Fibroblast of skin of right biceps (primary cell): ENCODE data around the gene CDK5.
"Not testable (repeated sequence)": the region's sequence is repeated elsewhere in the genome, so short reads cannot be mapped to it uniquely, and the experiment has no call there.

Experiments
- DNase-seq: peaks from one replicate; pipeline ENCODE4 v3.0.0-alpha.2; 2013

The CDK5 gene

DNA sequence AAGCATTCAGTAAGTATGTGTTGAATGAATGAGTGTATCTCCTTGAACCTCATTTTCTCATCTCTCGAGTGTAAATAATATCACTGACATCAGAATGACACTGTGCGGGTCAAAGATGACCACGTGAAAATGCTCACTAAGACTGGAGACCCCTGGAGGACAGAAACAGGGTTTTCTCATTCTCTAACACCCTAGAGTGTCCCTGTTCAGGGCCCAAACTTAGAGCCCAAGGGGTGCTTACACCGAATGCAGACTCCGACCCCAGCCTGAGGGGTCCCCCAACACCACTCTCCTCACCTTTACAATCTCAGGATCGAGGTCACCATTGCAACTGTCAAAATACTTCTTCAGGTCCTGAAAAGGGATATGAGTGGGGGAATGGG, 1.4 kb downstream of the CDK5 start:
- DNase-seq: no peak

DNA sequence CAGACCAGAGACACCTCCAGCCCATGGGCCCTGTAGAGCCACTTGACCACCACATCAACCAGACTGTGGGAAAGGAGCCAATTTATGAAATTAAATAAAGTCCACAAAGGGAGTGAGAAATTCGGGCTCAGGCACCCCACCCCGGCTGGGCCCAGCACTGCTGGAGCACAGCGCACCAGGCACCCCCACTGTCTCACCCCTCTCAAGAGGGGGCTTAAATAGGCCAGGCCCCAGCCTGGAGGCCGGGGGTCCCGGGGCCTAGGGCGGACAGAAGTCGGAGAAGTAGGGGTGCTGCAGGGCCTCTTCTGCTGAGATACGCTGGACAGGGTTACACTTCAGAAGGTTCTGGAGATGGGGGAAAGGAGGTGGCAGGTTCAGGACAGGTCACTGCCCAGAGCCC, 3.9 kb downstream of the CDK5 start:
- DNase-seq: no peak

DNA sequence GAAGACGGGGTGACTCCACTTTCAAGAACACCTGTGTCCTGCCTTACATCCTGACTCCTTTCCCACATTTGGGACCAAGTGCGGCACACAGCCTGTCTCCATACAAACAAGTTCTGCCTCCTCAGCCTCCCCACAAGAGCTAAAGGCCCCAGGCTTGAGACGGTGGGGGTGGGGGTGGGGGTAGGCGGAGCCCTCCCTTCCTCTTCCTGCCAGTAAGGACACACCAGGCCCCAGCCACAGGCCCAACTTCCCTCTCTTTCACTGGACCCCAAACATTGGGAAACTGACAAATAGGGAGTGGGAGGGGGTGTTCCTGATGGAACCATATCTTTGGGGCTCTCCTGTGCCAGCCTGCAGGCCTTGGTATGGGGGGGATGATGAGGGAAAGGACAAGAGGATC, 4.6 kb downstream of the CDK5 start:
- DNase-seq: no peak

DNA sequence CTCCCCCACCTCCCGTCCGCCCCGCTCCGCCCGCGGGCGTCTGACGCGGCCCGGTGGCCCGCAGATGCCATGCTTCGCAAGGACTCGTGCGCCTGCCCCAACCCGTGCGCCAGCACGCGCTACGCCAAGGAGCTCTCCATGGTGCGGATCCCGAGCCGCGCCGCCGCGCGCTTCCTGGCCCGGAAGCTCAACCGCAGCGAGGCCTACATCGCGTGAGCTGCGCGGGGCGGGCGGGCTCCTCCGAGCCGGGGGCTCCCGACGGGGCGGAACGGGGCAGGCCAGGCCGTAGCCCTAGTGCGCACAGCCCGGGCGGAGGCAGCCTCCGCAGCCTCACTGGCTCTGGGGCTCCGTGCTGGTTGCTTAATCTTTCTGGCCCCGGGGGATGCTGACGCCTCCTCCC, 6.6 kb downstream of the CDK5 start:
- peak; percentile 69 for DNase-seq

DNA sequence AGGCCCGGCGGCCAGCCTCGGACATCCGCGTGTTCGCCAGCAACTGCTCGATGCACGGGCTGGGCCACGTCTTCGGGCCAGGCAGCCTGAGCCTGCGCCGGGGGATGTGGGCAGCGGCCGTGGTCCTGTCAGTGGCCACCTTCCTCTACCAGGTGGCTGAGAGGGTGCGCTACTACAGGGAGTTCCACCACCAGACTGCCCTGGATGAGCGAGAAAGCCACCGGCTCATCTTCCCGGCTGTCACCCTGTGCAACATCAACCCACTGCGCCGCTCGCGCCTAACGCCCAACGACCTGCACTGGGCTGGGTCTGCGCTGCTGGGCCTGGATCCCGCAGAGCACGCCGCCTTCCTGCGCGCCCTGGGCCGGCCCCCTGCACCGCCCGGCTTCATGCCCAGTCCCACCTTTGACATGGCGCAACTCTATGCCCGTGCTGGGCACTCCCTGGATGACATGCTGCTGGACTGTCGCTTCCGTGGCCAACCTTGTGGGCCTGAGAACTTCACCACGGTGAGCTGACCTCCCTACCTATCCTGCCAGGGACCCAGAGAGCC, 8.7 kb downstream of the CDK5 start:
- DNase-seq: no peak

DNA sequence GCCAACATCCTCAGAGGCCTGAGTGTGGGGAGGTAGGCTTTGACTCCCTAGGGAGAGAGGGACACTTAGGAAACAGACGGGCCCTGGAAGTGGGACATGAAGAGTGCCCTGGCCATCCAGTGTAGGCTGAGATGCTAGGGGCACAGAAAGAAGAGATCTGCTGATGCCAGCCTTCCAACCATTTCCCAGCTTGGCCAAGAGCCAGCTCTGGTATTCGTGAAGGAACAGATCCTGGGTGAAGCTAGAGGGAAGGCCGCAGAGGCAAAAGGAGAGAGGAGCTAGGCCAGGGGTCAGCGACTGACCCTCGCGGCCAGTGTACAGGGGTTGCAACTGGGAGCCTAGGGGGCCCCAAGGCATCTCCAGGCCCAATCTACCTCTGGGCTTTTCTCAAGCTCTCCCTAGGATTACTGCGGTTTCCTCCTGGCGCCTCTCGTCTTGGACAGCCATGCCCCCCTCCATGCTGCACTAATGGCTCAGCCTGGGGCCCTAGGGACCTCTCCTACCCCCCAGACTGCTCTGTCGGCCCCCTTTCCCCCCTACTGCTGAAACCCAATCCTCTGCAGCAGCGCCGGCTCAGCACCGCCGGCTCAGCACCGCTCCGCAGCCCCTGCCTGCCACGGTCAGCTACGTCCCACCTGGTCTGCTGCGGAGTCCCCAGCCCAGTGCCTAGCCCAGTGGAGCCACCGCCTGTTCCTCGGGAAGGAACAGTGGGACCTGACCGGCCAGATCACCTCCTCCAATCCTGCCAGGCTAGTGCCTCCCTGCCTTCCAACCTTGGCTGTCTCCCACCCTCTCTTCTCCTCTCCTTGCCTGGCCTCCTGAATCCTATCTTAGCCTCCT, 9.5 kb downstream of the CDK5 start, which contains the start of gene ASIC3:
ASIC3 (plus strand) TSS at position 556 of the 840 bp plus-strand sequence. CDS start 355 bp downstream, outside the sequence.
- no peak for DNase-seq

DNA sequence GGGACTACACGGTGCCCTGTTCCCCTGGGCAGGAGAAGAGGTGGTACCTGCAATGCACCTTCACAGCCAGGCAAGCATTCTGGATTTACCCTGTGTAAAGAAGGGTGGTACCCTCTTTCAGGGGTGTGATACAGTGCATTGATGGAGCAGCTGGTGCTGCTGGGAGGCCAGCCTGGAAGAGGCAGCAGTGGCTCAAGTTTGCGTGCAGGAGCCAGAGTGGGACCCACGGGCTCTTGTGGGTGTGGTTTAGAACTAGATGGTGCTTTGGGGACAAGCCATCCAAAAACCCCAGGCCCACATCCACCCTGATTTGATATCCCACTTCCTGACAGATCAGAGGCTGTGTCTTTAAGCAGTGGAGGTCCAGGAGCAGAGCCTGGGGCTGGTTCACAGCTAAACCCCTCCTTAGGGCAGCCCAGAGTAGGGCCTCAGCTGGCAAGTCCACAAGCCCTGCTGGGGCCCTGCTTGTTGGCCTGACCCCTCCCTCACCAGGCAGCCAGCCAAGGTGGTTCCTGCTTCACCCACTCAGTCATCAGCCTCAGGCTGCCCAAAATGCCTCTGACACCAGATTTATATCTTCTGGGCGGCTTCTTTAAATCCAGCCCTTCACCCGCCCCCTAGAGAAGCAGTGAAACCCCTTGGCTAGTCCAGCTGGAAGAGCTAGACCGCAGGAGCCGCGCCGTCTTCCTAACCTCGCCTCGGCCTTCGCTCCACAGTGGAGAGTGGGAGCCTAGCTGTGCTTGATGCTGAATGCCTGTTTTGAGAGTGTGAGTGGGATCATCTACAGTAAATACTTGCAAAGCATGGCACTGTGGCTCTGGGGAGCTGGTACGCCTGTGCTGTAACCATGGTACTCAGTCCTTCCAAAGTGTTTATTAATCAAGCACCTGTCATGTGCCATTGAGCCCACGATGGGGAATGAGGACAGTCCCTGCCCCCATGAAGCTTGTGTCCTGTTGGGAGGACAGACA, 10.8 kb downstream of the CDK5 start:
- peak; percentile 53 for DNase-seq

DNA sequence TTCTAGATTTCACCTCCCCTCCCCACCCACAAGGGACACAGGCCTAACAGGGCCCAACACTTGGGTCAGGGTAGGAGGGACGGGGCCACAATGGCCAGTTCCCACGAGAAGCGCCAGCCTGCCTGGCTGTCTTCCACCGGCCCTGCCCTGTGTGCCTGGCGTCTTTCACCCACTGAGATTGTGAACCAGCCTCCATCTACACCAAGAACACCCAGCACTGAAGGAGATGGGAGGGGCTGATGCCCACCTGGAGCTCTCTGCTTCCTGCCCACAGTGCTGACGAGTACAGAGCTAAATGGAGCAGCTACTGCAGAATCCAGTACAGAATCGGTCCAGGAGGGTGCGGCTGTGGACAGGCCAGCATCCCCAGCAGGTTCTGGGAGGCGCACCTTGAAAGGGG, 11.7 kb downstream of the CDK5 start:
- no peak for DNase-seq

DNA sequence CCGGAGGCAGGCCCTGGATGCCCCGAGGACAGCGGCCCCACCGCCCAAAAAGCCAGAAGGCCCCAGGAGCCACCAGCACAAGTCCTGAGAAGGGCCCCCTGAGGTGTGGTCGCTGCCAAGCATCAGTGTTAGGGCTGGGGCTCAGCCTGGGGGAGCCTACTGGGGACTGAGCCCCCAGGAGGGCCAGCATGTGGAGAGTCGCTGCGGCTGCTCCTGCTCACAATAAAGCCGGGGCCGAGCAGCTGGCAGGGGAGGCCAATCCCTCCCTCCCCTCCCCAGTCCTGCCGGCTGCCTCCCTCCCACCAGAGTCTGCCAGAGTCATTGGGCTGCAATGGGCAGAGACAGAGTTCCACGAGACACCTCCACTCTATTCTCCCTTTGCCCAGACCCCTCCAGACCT, 12.4 kb downstream of the CDK5 start:
- DNase-seq: no peak

DNA sequence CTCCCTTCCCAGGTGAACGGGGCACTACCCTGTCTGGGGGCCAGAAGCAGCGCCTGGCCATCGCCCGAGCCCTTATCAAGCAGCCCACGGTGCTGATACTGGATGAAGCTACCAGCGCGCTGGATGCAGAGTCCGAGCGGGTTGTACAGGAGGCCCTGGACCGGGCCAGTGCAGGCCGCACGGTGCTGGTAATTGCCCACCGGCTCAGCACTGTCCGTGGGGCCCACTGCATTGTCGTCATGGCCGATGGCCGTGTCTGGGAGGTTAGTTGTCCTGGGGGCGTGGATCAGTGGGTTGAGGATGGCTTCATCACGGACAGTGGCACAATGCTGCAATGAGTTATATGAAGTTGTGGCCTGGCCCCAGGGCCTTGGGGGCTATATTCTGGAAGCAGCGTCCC, 13.7 kb downstream of the CDK5 start:
- no peak for DNase-seq

DNA sequence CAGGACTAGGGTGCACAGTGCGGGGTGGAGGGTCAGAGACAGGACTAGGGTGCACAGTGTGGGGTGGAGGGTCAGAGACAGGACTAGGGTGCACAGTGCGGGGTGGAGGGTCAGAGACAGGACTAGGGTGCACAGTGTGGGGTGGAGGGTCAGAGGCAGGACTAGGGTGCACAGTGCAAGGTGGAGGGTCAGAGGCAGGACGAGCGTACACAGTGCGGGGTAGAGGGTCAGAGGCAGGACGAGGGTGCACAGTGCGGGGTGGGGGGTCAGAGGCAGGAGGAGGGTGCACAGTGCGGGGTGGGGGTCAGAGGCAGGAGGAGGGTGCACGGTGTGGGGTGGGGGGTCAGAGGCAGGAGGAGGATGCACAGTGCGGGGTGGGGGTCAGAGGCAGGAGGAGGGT, 14.2 kb downstream of the CDK5 start:
- DNase-seq: not testable (repeated sequence)

DNA sequence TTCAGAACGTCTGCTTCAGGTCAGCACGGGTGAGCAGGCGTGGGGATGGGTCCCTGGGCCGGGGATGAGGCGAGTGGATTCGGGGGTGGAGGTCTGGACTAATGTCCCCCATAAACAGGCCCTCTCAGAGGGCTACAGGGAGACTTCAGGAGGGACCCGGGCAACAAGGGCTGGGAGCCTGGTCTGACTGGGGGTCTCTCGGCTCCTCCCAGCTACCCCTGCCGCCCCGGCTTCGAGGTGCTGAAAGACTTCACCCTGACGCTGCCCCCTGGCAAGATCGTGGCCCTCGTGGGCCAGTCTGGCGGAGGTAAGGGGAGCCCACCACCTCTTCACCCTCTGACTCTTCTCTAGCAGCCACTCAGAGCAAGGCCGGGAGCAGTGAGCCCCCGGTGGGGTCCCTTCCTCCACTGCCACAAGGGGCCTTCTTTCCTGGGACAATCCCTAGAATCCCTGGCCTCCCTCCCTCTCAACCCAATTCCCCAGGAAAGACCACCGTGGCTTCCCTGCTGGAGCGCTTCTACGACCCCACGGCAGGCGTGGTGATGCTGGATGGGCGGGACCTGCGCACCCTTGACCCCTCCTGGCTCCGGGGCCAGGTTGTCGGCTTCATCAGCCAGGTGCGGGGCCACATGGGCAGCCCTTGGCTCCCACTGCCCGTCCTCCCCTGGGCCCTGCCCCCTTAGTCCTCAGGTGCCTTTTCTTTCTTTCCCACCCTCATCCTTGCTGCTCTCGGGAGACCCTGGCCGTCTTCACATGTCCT, 16.9 kb downstream of the CDK5 start:
- no peak for DNase-seq

DNA sequence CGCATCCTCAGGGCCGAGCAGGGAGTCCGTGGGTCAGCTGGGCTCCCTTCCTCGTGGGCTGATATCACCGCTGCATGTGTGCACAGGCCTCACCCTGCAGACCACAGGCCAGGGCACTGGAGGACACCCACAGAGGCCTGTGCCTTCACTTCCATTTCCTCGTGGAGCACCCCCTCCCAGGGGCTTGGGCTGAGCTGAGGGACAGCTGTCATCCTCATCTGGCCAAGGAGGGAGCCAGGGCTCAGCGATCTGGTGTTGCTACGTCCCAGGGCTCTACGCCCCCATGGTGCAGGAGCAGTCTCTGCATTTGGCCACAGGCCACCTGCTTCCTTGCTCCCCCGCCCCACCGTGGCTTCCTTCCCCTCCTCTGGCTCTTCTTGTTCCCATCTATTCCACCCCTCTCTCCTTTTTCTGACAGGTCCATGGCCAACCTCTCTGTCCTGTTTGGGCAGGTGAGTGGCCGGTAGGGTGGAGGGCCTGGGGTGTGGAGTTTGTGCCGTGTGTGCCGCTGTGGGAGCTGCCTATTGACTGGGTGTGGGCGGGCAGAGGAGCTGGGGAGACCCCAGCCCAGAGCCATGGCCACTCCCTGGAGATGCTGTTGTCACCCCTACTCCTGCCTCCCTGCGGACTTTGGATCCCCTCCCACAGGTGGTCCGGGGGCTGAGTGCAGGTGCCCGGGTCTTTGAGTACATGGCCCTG, 17.7 kb downstream of the CDK5 start:
- no peak for DNase-seq

DNA sequence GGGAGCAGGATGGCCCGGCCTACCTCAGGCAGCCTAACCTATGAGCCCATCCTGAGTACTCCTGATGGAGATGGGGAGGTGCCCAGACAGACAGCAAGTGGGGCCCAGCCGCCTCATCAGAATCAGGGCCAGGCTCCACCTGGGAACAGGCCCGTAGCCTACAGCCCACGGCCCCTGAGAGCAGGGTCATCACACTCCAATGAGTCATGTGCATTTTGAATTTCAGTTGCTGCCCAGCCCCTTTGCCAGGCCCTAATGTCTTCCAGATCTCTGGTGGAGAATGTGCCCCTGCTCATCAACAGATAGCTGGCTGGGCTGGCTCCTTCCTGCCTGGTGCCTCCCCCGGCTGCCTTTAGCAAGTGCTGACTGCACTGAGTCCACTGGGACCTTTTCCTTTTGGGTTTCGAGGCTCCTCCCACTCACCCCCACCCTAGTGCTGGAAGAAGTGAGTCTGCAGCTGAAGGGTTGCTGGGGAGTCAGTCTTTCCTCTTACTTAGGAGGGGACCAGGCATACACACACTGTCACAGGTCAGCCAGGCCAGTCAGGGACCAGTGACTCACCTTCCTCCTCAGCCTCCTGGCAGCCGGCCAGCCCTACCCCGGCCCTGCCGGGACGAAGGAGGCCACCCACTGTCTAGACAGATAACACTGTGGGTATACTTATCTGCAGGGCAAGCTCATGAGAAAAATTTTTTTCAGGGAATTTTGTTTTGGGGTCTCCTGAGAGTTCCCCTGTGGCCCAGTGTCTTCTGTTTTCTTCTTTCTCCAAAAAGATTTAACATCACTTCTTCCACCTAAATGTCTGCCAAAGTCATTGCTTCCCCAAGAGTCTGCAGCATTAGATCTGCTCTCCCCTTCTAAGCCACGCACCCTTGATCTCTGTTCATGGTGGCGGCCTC, 18.5 kb downstream of the CDK5 start:
- DNase-seq: peak; percentile 95

DNA sequence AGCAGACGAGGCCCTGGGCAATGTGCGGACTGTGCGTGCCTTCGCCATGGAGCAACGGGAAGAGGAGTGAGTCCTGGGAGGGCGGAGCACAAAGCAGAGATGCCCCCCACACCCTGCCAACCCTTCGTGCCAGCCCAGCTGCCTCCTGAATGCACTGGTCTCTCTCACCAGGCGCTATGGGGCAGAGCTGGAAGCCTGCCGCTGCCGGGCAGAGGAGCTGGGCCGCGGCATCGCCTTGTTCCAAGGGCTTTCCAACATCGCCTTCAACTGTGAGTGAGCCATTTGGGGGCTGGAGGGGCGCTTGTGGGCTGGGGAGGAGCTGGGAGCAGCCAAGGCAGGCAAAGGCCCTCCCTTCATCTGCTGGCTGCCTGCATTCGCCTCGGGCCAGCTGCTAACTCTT, 21.8 kb downstream of the CDK5 start:
- DNase-seq: no peak

DNA sequence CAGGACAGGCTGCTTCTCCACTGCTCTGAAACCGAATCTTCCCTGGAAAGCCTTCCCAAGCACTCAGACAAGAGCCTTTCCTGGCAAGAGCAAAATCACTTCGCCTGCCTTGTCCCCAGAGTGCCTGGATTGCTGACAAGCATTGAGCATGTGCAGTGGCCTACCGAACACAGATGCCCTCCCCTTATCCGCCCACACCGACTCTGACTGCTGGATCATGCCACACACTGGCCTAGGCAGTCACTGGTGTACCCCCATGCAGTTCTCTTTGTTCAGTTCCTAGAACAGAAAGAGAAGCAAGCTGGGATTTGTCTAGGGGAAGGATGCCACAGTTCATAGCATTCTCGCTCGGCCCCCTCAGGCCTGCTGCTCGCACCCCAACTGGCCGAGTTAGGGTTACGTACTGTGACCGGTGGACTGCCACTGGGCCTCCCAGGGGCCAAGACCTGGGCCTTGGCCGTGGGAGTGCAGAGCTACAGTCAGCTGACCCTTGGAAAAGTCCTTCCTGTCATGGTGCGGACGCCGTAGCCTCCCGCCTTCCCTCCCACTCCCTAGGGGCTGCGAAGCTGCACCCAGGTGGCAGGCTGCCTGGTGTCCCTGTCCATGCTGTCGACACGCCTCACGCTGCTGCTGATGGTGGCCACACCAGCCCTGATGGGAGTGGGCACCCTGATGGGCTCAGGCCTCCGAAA, 22.5 kb downstream of the CDK5 start:
- DNase-seq: no peak

DNA sequence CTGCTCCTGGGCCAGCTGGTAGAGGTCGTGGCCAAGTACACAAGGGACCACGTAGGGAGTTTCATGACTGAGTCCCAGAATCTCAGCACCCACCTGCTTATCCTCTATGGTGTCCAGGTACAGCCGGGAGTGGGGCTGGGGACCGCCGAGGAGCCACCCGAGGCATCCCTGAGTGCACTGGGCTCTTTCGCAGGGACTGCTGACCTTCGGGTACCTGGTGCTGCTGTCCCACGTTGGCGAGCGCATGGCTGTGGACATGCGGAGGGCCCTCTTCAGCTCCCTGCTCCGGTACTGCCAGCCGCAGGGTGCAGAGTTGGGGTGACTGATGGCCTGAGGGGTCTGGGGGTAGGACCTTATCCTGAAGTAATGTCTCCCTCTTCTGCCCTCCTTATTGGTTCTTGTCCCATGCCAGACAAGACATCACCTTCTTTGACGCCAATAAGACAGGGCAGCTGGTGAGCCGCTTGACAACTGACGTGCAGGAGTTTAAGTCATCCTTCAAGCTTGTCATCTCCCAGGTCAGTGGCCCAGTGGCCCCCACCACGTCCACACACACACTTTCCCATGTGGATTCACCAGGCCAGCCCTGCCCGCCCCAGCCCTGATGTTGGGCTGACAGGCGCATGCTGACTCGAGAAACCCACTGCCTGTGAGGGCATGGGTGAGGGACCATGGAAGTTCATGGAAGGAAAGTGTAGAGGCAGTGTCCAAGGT, 23.2 kb downstream of the CDK5 start:
- DNase-seq: no peak

DNA sequence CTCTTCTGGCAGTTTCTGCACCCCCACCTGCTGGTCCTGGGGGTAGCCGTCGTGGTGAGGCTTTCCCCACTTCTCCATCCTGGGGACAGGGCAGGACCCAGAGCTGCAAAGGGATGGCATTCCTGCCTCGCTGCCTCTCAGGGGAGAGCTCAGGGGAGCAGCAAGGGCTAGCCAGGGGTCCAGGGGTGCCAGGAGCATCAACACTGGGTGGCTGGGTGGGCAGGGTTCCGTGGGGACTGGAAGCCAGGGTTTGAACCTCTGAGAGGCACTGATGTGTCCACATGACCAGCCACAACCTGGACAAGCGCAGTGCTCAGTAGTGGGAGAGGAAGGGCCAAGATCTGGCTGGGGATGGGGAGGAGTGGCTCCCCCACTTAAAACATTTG, 23.8 kb downstream of the CDK5 start:
- no peak for DNase-seq

DNA sequence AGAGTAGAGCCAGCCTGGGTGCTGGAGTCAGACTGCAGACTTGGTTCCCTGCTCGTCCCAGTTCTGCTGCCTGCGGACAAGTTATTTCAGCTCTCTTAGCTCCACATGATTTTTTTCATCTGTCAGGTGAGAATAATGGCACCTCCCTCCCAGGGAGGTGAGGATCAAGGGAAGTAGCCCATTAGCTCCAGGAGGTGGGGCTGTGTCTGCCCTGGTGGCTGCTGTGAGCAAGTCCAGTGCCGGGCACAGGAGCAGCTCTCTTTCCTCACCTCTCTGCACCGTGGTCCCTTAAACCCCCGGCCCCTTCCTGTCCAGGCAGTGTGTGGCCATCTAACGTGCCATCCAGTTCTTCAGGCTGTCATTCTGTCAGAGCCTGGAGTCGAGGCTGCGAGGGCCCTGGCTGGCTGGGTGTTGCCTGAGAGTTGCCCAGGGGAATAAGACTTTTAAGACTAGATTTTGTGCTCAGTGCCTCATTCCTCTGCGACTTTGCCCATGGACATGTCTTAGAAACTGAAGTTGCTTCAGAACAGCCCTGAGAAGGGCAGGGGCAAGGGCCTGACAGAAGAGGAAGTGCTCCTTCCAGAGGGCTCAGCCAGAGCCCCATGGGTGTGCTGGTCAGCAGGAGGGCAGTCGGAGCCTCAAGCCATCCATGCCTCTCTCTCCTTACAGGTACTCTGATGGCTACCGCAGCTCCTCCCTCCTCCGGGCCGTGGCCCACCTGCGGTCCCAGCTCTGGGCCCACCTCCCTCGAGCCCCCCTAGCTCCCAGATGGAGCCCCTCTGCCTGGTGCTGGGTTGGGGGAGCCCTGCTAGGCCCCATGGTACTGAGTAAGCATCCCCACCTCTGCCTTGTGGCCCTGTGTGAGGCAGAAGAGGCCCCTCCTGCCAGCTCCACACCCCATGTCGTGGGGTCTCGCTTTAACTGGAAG, 24.5 kb downstream of the CDK5 start:
- DNase-seq: no peak
